Stimulated activated memory B cell treated with anti-CD40 and anti-IgM and Interleukin-4, amounts not matched to agents 10 μg/mL and 1 μg/mL and 100 μg/mL, for 72 hours (primary cell): ENCODE measurements around the gene SEC61G.

Source experiments
- ATAC-seq: fragments of 150-1000 bp; cut with Tn5 transposase; 2 replicates; pipeline ENCODE4 v1.10.0; 2021
- H3K27ac Mint-ChIP-seq: one replicate; pipeline ENCODE4 v1.8.0; 2022; ENCODE audit warnings: mild to moderate bottlenecking, mixed read lengths
- H3K27me3 Mint-ChIP-seq: one replicate; pipeline ENCODE4 v1.8.0; 2022; ENCODE audit warnings: mixed read lengths
- H3K36me3 Mint-ChIP-seq: one replicate; pipeline ENCODE4 v1.8.0; 2022; ENCODE audit warnings: mixed read lengths
- H3K4me1 Mint-ChIP-seq: one replicate; pipeline ENCODE4 v1.8.0; 2022; ENCODE audit warnings: mixed read lengths
- H3K4me3 Mint-ChIP-seq: one replicate; pipeline ENCODE4 v1.8.0; 2022; ENCODE audit warnings: mild to moderate bottlenecking, moderate library complexity, mixed read lengths
- H3K9me3 Mint-ChIP-seq: one replicate; pipeline ENCODE4 v1.8.0; 2022; ENCODE audit warnings: mixed read lengths

SEC61G gene

GRCh38 chr7:54778696-54779540, 19.9 kb upstream of the SEC61G start:
- H3K27ac Mint-ChIP-seq, result no peak overlapping the region
- peaks cover 14% of the 10 kb centered on the region for H3K36me3 Mint-ChIP-seq
- peaks cover 13% of the 10 kb centered on the region for H3K27me3 Mint-ChIP-seq
- H3K9me3 Mint-ChIP-seq, result peaks cover 13% of the 10 kb centered on the region
- H3K4me1 Mint-ChIP-seq, result peaks cover 5% of the 10 kb centered on the region
- no peak overlapping the region for H3K4me3 Mint-ChIP-seq
- no peak for ATAC-seq

DNA sequence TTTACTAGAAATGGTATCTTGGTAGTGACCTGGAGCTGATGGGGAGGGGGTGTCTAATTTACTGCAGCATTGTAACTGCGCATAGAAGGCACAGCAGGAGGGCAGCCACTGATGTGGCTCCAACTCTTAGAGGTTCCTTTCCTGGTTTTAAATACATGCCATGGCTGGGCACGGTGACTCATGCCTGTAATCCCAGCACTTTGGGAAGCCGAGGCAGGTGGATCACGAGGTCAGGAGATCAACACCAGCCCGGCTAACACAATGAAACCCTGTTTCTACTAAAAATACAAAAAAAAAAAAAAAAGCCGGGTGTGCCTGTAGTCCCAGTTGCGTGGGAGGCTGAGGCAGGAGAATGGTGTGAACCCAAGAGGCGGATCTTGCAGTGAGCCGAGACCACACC, 19.2 kb upstream of the SEC61G start:
- Mint-ChIP-seq H3K27me3 (peaks cover 13% of the 10 kb centered on the region), H3K36me3 (peaks cover 14% of the 10 kb centered on the region)
- no peak for ATAC-seq

GRCh38 chr7:54774785-54775740, 16.1 kb upstream of the SEC61G start:
- H3K4me3 Mint-ChIP-seq, result no peak overlapping the region
- peaks cover 6% of the 10 kb centered on the region for H3K4me1 Mint-ChIP-seq
- no peak for ATAC-seq
- peaks cover 13% of the 10 kb centered on the region for H3K9me3 Mint-ChIP-seq
- peaks cover 14% of the 10 kb centered on the region for H3K36me3 Mint-ChIP-seq
- H3K27me3 Mint-ChIP-seq, result peaks cover 27% of the 10 kb centered on the region
- no peak overlapping the region for H3K27ac Mint-ChIP-seq

More for the DNA sequence above, 19.2 kb upstream of the SEC61G start:
- Mint-ChIP-seq H3K9me3 (peaks cover 13% of the 10 kb centered on the region), H3K27ac (no peak overlapping the region), H3K4me1 (peaks cover 6% of the 10 kb centered on the region), H3K4me3 (no peak overlapping the region)

DNA sequence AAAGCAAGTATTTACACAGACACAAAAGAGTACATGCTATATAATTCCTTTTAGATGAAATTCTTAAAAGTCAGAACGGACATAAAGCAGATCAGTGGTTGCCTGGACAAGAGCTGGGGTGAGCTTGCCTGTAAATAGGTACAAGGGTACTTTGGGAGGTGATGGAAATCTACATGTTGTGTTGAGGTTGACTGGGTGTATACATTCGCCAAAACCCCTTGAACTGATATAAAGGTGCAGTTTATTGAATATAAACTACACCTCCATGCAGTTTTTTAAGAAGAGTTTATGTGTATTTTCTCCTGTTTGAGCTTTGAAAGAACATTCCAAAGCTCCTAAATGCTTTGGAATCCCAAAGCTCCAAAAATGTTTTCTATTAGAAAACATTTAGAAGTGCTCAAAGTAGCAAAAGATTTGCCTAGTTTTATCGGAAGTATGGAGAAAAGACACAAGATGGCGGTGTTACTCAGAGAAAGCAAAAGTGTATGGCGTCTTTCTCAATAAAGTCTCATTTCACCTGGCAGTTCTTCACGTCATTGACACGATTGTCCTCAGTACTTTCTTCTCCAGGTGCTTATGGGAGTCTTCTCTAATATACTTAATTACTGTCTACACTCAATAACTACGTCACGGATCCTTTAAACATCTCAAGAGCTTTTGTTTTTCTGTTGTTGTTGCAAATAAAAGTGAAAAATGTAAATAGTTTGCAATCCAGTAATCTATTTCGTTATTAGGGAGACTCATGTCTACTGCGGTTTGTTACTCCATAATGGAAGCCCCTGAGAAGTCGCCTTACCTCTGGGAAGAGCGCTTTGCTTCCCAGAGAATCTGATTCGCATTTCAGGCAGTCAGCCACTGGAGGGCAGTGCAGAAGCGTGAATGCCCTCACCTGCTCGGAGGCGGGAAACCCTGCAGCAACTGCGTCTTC, 14.7 kb upstream of the SEC61G start:
- ATAC-seq, result peak; percentile 68
- H3K4me1 Mint-ChIP-seq, result peaks cover 6% of the 10 kb centered on the region
- H3K27ac Mint-ChIP-seq, result no peak overlapping the region

GRCh38 chr7:54769203-54769602, 10.2 kb upstream of the SEC61G start:
- no peak for ATAC-seq
- Mint-ChIP-seq H3K9me3 (no peaks in the 10 kb centered on the region), H3K27me3 (peaks cover 69% of the 10 kb centered on the region), H3K27ac (no peak overlapping the region), H3K4me3 (no peak overlapping the region), H3K4me1 (peaks cover 4% of the 10 kb centered on the region), H3K36me3 (no peaks in the 10 kb centered on the region)

More for the DNA sequence above, 14.7 kb upstream of the SEC61G start:
- Mint-ChIP-seq H3K36me3 (peaks cover 14% of the 10 kb centered on the region), H3K9me3 (peaks cover 13% of the 10 kb centered on the region), H3K27me3 (peaks cover 30% of the 10 kb centered on the region), H3K4me3 (peak overlapping the region; percentile 68)

DNA sequence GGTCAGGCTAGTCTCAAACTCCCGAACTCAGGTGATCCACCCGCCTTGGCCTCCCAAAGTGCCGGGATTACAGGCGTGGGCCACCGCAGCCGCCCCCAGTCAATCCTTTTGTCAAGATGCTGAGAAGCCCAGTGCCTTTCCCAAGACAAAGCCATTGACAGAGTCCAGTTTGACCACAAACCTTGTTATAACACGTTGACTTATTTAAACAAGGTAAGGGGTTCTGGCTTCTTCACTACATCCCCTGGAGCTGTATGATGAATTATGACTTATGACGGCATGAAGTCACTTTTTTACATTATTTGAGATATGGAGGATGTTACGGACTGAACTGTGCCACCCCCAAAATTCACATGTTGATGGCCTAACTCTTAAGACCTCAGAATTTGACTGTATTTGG, 5.8 kb upstream of the SEC61G start:
- no peak for ATAC-seq
- no peaks in the 10 kb centered on the region for H3K4me1 Mint-ChIP-seq
- no peak overlapping the region for H3K27ac Mint-ChIP-seq
- no peaks in the 10 kb centered on the region for H3K36me3 Mint-ChIP-seq
- peaks cover 51% of the 10 kb centered on the region for H3K27me3 Mint-ChIP-seq
- no peak overlapping the region for H3K4me3 Mint-ChIP-seq
- no peaks in the 10 kb centered on the region for H3K9me3 Mint-ChIP-seq

GRCh38 chr7:54757711-54758110, 1.3 kb downstream of the SEC61G start:
- Mint-ChIP-seq H3K4me1 (peaks cover 13% of the 10 kb centered on the region), H3K27ac (peak overlapping the region; percentile 96), H3K27me3 (no peaks in the 10 kb centered on the region), H3K36me3 (peaks cover 8% of the 10 kb centered on the region), H3K4me3 (peak overlapping the region; percentile 98), H3K9me3 (no peaks in the 10 kb centered on the region)
- ATAC-seq, result no peak

DNA sequence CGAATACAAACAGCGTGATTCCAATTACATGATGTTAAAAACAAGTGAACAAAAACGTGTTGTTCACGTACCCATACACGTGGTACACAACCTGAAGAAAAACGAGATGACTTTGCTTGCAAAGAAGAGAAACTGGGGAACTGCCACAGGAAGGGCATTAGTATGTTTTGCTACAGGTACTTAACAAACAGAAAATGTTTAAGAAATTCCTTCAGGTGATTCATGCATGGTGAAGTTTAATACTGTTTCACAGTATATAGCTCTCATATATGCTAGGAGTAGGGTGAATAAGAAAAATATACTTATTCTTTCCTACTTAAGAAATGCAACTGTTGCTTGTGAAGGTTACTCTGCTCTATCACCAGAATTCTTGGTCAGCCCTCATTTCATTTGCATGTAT, 9.8 kb downstream of the SEC61G start:
- H3K36me3 Mint-ChIP-seq, result peaks cover 56% of the 10 kb centered on the region
- H3K4me3 Mint-ChIP-seq, result no peak overlapping the region
- no peak overlapping the region for H3K27ac Mint-ChIP-seq
- ATAC-seq, result no peak
- H3K9me3 Mint-ChIP-seq, result no peaks in the 10 kb centered on the region
- no peaks in the 10 kb centered on the region for H3K27me3 Mint-ChIP-seq
- no peaks in the 10 kb centered on the region for H3K4me1 Mint-ChIP-seq

DNA sequence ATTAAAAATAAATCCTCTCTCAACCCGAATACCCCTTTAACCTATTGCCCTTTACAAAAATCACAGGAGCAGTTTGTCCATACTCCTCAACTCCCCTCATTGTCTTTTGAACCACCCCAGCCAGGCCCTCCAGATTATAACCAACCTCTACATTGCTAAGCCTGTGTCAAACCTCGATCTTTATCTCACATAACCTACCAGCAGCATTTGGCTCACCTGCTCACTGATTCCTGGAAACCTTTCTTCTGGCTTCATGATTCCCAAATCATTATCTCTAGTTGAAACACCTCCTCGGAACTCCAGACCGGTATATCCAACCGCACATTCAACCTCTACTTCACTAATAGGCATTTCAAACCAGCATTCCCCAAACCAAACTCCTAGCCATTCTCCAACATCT, 11.8 kb downstream of the SEC61G start:
- H3K36me3 Mint-ChIP-seq, result peaks cover 51% of the 10 kb centered on the region
- no peak for ATAC-seq
- no peaks in the 10 kb centered on the region for H3K9me3 Mint-ChIP-seq
- H3K27me3 Mint-ChIP-seq, result no peaks in the 10 kb centered on the region
- no peak overlapping the region for H3K4me3 Mint-ChIP-seq
- no peak overlapping the region for H3K27ac Mint-ChIP-seq
- H3K4me1 Mint-ChIP-seq, result no peaks in the 10 kb centered on the region

DNA sequence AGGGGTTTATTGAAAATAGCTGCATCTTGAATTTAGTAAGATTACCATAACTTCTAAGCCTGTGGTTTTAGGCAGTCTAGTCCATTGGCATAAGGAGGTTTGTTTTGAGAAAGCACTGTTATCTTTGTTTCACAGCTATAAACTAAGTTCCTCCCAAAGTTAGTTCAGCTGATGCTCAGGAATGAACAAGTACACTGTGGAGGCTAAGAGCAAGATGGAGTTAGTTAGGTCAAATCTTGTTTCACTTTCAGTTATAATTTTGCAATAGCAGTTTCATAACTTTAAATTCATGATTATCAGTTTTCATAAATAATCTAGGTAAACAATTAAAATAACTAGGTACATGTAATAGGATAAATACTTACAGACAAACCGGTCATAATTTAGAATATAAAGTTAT, 15.4 kb downstream of the SEC61G start:
- Mint-ChIP-seq H3K9me3 (no peaks in the 10 kb centered on the region), H3K4me1 (no peaks in the 10 kb centered on the region), H3K36me3 (peaks cover 28% of the 10 kb centered on the region), H3K27me3 (no peaks in the 10 kb centered on the region), H3K27ac (no peak overlapping the region), H3K4me3 (no peak overlapping the region)
- no peak for ATAC-seq

DNA sequence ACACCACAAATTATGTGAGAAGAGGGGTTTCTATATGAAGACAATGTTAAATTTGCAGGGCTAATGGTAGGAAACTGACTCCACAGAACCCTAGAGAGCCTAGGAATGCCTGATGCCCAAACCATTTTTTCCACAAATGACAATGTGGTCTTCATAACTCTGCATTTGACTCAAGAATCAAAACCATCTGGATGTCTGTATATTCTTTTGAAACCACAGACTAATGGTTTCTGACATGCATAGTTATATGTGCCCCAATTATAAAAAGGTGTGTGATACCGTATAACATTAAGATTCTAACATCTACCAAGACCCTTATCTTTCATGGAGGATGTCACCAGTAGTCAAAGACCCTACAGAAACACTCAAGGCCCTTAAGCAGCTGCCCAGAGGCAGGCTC, 20.3 kb downstream of the SEC61G start:
- no peak for ATAC-seq
- no peaks in the 10 kb centered on the region for H3K4me1 Mint-ChIP-seq
- H3K27ac Mint-ChIP-seq, result no peak overlapping the region
- H3K36me3 Mint-ChIP-seq, result peaks cover 6% of the 10 kb centered on the region
- peaks cover 3% of the 10 kb centered on the region for H3K9me3 Mint-ChIP-seq
- H3K27me3 Mint-ChIP-seq, result peaks cover 9% of the 10 kb centered on the region
- no peak overlapping the region for H3K4me3 Mint-ChIP-seq

DNA sequence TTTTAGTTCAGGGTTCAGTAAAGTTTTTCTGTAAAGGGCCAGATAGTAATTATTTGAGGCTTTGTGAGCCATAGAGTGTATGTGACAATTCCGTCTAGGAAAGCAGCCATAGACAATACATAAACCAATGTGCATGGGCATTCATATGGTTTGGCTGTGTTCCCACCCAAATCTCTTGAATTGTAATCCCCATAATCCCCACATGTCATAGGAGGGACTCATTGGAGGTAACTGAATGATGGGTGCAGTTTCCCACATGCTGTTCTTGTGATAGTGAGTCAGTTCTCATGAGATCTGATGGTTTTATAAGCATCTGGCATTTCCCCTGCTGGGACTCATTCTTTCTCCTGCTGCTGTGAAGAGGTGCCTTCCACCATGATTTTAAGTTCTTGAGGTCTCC, 29.9 kb downstream of the SEC61G start:
- H3K27me3 Mint-ChIP-seq, result no peaks in the 10 kb centered on the region
- ATAC-seq, result no peak
- H3K27ac Mint-ChIP-seq, result no peak overlapping the region
- H3K4me1 Mint-ChIP-seq, result no peaks in the 10 kb centered on the region
- H3K4me3 Mint-ChIP-seq, result no peak overlapping the region
- H3K36me3 Mint-ChIP-seq, result no peaks in the 10 kb centered on the region
- no peaks in the 10 kb centered on the region for H3K9me3 Mint-ChIP-seq

GRCh38 chr7:54728411-54728810, 30.6 kb downstream of the SEC61G start:
- H3K4me1 Mint-ChIP-seq, result no peaks in the 10 kb centered on the region
- no peaks in the 10 kb centered on the region for H3K9me3 Mint-ChIP-seq
- no peak overlapping the region for H3K27ac Mint-ChIP-seq
- ATAC-seq, result no peak
- no peaks in the 10 kb centered on the region for H3K36me3 Mint-ChIP-seq
- no peak overlapping the region for H3K4me3 Mint-ChIP-seq
- no peaks in the 10 kb centered on the region for H3K27me3 Mint-ChIP-seq

- no peak overlapping the region for H3K27ac Mint-ChIP-seq
- H3K4me1 Mint-ChIP-seq, result no peaks in the 10 kb centered on the region
- ATAC-seq, result no peak
- H3K36me3 Mint-ChIP-seq, result no peaks in the 10 kb centered on the region
- no peak overlapping the region for H3K4me3 Mint-ChIP-seq
- H3K27me3 Mint-ChIP-seq, result peaks cover 9% of the 10 kb centered on the region
- H3K9me3 Mint-ChIP-seq, result no peaks in the 10 kb centered on the region
Observed at GRCh38 chr7:54725255-54725654, 33.8 kb downstream of the SEC61G start.

DNA sequence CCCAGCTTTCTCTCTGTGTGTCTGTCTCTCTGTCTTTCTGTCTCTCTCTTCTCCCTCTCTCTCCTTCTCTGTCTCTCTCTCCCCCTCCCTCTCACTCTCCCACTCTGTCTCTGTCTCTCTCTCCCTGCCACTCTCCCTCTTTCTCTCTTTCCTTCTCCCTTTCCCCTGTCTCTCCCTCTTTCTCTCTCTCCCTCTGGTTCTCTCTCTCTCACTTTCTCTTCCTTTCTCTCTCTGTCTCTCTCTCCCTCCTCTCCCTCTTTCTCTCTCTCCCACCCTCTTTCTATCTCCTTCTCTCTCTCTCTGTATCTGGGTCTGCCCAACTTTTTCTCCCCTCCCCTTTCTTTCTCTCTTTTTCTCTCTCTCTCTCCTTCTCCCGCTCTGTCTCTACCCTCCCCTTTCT, 36.5 kb downstream of the SEC61G start:
- Mint-ChIP-seq H3K27ac (no peak overlapping the region), H3K36me3 (no peaks in the 10 kb centered on the region), H3K4me1 (no peaks in the 10 kb centered on the region), H3K27me3 (peaks cover 9% of the 10 kb centered on the region), H3K9me3 (peaks cover 9% of the 10 kb centered on the region), H3K4me3 (no peak overlapping the region)
- no peak for ATAC-seq
